HEK293 (cell line): ENCODE measurements around the gene TNMD.

Source experiments
- CTCF ChIA-PET: fragments of 350-600 bp; formaldehyde crosslinking; extraction: SDS; loops from one replicate; lab custom pipeline; 2021; ENCODE audit warnings: antibody characterized with exemption; lab: Yijun Ruan, JAX
- POLR2A ChIA-PET: fragments of 300-600 bp; formaldehyde crosslinking; extraction: SDS; loops from one replicate; lab custom pipeline; 2020; ENCODE audit warnings: antibody characterized with exemption, inconsistent platforms; lab: Yijun Ruan, JAX
- H3K27ac ChIP-seq: fragments of 200-500 bp; sonication (Bioruptor generic); 2 replicates; pipeline ENCODE4 v1.5.1; 2014; ENCODE audit warnings: low read depth, low read length, control low read depth, inconsistent platforms; ENCODE audit errors: extremely low read depth
- H3K36me3 ChIP-seq, 2 experiments: fragments of 200-500 bp in 1 of 2; sonication (Bioruptor generic) in 1 of 2; 1 replicate in 1 of 2; 2 replicates in 1 of 2; pipeline ENCODE4 v1.5.1; 2014 to 2017; ENCODE audit warnings: inconsistent platforms in 2 of 2, low read length in 2 of 2; ENCODE audit not compliant: control insufficient read depth in 2 of 2, insufficient read depth in 1 of 2
- H3K4me1 ChIP-seq: fragments of 200-500 bp; sonication (Bioruptor generic); 2 replicates; pipeline ENCODE4 v1.5.1; 2014; ENCODE audit warnings: mild to moderate bottlenecking, low read length, inconsistent platforms; ENCODE audit not compliant: control insufficient read depth, insufficient read depth
- H3K4me3 ChIP-seq: 2 replicates; pipeline ENCODE4 v1.5.1; 2011; ENCODE audit warnings: low read depth, mild to moderate bottlenecking, control low read depth, low read length, moderate library complexity
- H3K9me3 ChIP-seq: fragments of 200-500 bp; sonication (Bioruptor generic); 2 replicates; pipeline ENCODE4 v1.5.1; 2014; ENCODE audit warnings: low read depth, low read length, inconsistent platforms; ENCODE audit not compliant: control insufficient read depth, insufficient read depth
- ATF2 ChIP-seq: fragments of 450-650 bp; formaldehyde crosslinking; IDR thresholded peaks from 2 replicates; pipeline ENCODE4 v1.5.1; 2016; ENCODE audit warnings: missing biosample characterization, missing genetic modification characterization, low read depth
- SP3 ChIP-seq: fragments of 450-650 bp; formaldehyde crosslinking; IDR thresholded peaks from 2 replicates; pipeline ENCODE4 v1.5.1; 2016; ENCODE audit warnings: missing biosample characterization, missing genetic modification characterization
- ZNF114 ChIP-seq: fragments of 450-650 bp; formaldehyde crosslinking; IDR thresholded peaks from 2 replicates; pipeline ENCODE4 v1.5.0; 2017; ENCODE audit warnings: missing biosample characterization, missing genetic modification characterization
- ZNF140 ChIP-seq: fragments of 450-650 bp; formaldehyde crosslinking; IDR thresholded peaks from 2 replicates; pipeline ENCODE4 v1.5.1; 2016; ENCODE audit warnings: missing biosample characterization, missing genetic modification characterization
- ZNF585B ChIP-seq: fragments of 450-650 bp; formaldehyde crosslinking; IDR thresholded peaks from 2 replicates; pipeline ENCODE4 v1.5.1; 2016; ENCODE audit warnings: missing biosample characterization, missing genetic modification characterization
- ZNF626 ChIP-seq: fragments of 450-650 bp; sonication (Bioruptor Pico); formaldehyde crosslinking; IDR thresholded peaks from 2 replicates; pipeline ENCODE4 v1.5.1; 2018; ENCODE audit warnings: missing biosample characterization, missing genetic modification characterization, inconsistent platforms

TNMD gene

GRCh38 chrX:100647095-100647494 is 62.4 kb downstream of the TNMD start:
- H3K36me3 ChIP-seq, result peaks cover 0 to 3% of the 10 kb centered on the region in 2 experiments; a peak in 1 of 3 replicates
- no peaks in the 10 kb centered on the region for H3K9me3 ChIP-seq
- ChIA-PET CTCF (interaction anchor here (0.7 to 2.2 kb wide), 2 partner anchors 10 to 89 kb away, joined by 3 to 11 read pairs; partner anchors contain the start of gene TSPAN6), POLR2A (no interaction called here)
- TF ChIP-seq ZNF114 (tag by site-specific recombination), result no peak
- no peak for TF ChIP-seq SP3 (tag by site-specific recombination)
- H3K4me1 ChIP-seq, result no peaks in the 10 kb centered on the region
- no peak overlapping the region for H3K27ac ChIP-seq
- no peak overlapping the region for H3K4me3 ChIP-seq

GRCh38 chrX:100647739-100648138 is 63.0 kb downstream of the TNMD start:
- CTCF ChIA-PET, result interaction anchor here (1.1 to 2.2 kb wide), 3 partner anchors 11 to 25 kb away, joined by 3 to 11 read pairs (median 5); partner anchors contain the start of gene TSPAN6
- no peak overlapping the region for H3K27ac ChIP-seq
- no peak overlapping the region for H3K4me3 ChIP-seq
- TF ChIP-seq ZNF140 (peak; percentile 69), ZNF626 (tag by site-specific recombination) (no peak)
- peaks cover 0 to 3% of the 10 kb centered on the region in 2 experiments; a peak in 1 of 3 replicates for H3K36me3 ChIP-seq
- H3K9me3 ChIP-seq, result no peaks in the 10 kb centered on the region
- no peaks in the 10 kb centered on the region for H3K4me1 ChIP-seq
- POLR2A ChIA-PET, result no interaction called here

- no peak overlapping the region for H3K27ac ChIP-seq
- POLR2A ChIA-PET, result no interaction called here
Measured at GRCh38 chrX:100648458-100649417, 64.0 kb downstream of the TNMD start.

More at GRCh38 chrX:100648458-100649417, 64.0 kb downstream of the TNMD start:
- Histone ChIP-seq H3K4me3 (no peak overlapping the region), H3K4me1 (no peaks in the 10 kb centered on the region), H3K9me3 (no peaks in the 10 kb centered on the region), H3K36me3 (peaks cover 0 to 3% of the 10 kb centered on the region in 2 experiments; a peak in 1 of 3 replicates)
- CTCF ChIA-PET, result interaction anchor here (0.6 to 1.7 kb wide), 4 partner anchors 23 to 577 kb away, joined by 3 to 11 read pairs (median 6); no protein-coding TSS in a partner anchor
- TF ChIP-seq ZNF585B (tag by site-specific recombination) (no peak), ATF2 (tag by site-specific recombination) (peak; percentile 44; the same call in 1 of the 2 replicates)
